HG03378 (cell line): ENCODE results near the gene STXBP6.

Source experiments
- ATAC-seq: cut with Tn5 transposase; IDR thresholded peaks from one replicate; pipeline ENCODE4 v1.9.1; 2021; ENCODE audit warnings: mild to moderate bottlenecking, moderate library complexity; ENCODE audit not compliant: unreplicated experiment

The STXBP6 gene

DNA sequence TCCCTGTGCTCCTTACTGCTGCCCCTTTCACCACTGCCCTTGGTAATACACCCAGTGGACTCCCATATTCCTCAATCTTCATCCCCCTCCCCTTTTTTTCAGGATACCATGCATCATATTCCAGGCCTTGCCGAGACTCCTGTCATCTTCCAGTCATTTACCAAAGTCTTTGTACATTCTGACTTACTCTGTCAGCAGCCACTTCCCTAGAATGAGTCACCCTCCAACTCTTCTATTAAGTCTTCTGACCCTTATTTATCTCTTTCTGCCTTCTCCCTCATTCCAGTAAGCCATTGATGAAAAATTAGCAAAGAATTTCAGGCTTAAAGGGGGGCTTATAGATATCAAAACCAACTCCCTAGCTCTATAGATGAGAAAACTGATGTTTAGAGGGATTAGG lies 128.0 kb downstream of the STXBP6 start:
- ATAC-seq = no peak

GRCh38 chr14:24920265-24921075 lies 129.5 kb downstream of the STXBP6 start:
- no peak for ATAC-seq

GRCh38 chr14:24918822-24919221 lies 131.1 kb downstream of the STXBP6 start:
- no peak for ATAC-seq

- ATAC-seq = no peak
Observed at GRCh38 chr14:24915958-24916595, 133.9 kb downstream of the STXBP6 start.

DNA sequence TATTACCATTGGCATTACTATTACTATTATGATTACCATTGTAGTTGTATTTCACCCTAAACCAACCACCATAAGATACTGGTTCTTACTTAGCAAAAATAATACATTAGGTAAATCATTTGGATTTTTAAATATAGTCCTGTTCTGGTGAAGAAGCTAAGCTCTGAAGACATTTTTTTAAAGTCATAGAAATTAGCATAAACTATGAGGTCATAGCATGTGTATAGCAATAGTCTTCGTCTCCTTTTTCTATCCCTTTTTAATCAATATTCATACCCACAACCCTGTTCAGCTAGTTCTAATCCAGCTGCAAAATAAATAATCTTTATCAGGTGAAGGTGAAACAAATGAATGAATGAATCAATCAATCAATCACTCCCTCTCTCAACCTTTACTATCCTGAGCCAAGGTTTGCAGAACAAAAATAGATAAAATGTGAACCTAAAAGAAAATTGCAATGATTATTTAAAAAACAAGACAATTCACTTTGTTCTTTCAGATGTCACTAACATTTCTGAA lies 134.5 kb downstream of the STXBP6 start:
- ATAC-seq = no peak

GRCh38 chr14:24913746-24914145 lies 136.2 kb downstream of the STXBP6 start:
- no peak for ATAC-seq

GRCh38 chr14:24913021-24913420 lies 136.9 kb downstream of the STXBP6 start:
- no peak for ATAC-seq

DNA sequence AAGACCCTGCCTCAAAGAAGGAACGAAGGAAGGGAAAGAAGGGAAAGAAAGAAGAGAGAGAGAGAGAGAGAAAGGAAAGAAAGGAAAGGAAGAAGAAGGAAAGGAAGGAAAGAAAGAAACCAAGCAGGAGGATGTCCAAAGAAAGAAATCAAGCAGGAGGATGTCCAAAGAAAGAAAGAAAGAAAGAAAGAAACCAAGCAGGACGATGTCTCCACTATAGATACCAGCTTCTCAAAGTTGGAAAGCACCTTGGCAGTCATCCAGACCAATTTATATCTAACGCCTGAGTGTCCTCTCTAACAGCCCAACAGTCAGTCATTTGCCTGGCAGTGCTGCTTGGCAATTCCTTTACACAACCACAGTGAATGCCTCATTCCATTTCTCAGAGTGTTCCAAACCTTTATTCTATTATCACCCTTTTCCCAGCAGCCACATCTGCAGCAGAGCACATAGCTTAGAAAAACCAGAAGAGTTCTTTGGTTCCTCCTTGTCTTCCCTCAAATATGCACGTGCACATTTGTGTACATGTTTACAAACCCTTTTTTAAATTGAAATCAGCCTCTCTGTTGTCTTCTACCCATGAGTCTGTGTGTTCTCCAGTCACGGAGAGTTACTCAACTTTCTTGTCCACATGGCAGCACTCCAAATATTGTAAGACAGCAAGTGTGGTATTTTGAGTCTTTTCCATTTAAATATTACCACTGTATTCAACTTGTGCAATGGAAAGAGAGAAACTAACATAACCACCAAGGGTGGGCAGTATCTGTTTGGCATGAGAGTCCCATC lies 138.4 kb downstream of the STXBP6 start:
- ATAC-seq = no peak

DNA sequence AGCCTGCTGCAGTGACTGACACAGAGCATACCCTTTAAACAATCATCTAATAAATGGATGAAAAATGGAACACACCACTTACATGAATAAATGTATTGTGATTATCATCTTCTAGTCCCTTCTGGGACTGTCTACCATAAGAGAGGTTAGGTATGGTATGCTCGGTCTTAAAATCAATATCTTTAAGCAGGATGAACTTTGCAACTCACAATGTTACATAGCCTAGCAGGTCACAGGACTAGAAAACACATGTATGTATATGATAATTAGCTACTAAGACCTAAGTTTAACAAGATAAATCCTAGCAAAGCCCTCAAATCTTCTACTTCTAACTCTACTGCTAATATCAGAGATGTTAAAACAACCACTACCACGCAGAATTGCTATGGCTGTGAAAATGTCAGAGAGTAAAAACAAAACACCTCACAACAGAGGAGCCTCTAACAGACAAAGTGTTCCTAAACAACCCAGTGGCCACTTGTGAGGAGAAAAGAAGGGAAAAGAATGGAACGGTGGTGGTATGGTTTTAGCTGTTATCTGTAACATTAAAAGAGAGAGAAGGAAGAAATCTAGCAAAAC lies 139.4 kb downstream of the STXBP6 start:
- ATAC-seq = no peak

- ATAC-seq = no peak
Observed at GRCh38 chr14:24909523-24910302, 140.2 kb downstream of the STXBP6 start.

DNA sequence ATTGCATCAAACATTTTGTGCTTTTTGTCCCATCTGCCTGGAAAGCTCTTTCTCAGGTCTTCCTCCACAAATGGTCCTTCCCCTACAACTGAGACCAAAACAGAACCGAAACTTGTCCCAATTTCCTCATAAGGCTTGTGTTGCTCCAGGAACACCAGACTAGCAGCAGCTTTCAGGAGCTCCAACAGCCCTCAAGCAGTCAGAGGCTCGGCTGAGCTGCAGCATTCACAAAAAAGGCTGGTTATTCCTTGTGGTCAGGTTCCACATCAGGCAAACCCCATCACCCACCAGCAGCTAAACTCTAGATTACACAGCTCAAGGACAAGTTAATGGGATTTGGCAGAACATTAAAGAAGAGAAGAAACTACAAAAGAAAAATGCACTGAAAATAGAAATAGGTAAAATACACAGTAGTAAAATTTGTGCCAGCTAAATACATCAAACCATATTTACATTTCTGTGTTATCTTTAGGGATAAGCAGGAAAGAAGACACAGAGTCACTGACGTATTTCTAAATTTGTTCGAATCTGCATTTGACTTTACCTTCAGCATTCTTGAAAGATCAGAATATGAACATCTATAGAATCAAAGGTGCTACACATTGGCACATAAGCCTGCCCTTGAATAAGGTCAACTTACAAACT lies 141.2 kb downstream of the STXBP6 start:
- no peak for ATAC-seq

- ATAC-seq = no peak
Observed at GRCh38 chr14:24904533-24904932, 145.4 kb downstream of the STXBP6 start.

DNA sequence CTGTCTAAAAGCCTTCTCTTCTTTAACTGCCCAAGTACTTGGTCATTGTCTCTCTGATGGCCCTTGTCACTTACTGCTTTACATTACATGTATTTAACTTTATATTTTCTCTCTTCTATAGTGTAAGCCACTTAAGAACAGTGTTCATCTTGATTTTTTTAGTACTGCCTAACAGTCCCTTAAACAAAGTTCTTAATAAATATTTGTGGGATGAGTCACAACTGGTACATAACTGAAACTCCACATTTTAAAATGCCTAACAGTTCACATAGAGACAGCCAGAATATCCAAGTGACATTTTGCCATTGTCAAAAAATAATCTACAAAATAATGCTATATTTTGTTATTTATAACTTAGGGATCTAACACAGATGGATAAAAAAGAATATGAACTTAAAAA lies 146.6 kb downstream of the STXBP6 start:
- ATAC-seq = no peak

DNA sequence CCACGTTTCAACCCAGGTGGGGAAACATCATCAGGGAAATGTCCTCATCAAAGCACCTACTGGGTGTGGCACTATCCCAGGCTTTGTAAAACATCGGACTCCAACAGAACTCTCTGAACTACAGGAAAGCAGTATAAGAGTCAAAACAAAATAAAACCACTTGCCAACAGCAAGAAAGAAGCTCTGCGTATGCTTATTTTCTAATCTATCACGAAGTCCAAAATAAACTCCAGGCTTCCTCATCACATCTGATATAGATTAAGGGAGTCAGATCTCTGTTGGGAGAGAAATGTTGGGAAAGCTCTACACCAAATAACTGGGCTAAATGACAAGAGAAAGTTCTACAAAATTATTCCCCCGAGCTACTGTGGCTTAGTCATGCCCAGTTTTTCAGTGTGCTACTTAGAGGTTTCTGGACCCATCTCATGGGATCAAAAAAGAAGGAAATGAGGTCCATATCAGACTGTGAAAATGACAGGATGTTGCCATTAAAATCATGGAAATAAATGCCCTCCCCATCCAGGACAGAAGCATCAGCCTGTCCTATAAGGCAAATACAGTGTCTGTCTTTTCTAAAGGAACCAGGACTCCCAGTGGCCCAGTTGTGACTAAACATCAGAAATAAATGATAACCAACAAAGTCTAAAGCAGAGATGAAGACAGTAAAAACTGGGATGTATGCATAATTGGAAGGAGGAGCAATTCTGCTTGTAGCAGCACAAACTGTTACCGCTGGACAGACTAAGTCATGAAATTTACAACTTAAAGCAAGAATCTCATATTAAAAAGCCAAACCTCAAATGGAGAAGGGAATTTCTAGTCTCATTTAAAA lies 149.5 kb downstream of the STXBP6 start:
- no peak for ATAC-seq

GRCh38 chr14:24897793-24898192 lies 152.2 kb downstream of the STXBP6 start:
- no peak for ATAC-seq

DNA sequence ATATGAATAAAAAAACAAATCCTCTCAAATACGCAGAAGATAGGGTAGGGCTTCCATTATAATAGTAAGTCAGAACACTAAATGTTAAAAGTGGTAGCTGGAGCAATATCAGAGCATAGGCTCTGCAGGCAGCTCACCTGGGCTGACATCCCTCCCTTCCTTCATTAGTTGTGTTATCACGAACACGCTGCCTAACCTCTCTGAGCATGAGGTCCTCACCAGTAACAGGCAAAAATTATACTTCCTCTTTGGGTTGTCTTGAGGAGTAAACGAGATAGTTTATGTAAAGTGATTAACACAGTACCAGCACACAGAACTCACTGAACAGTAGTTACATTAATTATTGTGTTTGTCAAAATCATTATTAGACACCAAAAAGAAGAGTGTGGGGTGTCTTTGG lies 154.3 kb downstream of the STXBP6 start:
- no peak for ATAC-seq

GRCh38 chr14:24895243-24895583 lies 154.7 kb downstream of the STXBP6 start:
- ATAC-seq = no peak

- ATAC-seq = no peak
Observed at GRCh38 chr14:24894583-24895242, 155.2 kb downstream of the STXBP6 start.
